Muscle layer of colon (tissue), 2 donors: ENCODE measurements around the gene ANKS1A.

Source experiments
- H3K27ac ChIP-seq: one replicate; pipeline ENCODE4 v1.7.0; 2013; ENCODE audit warnings: low read depth, mild to moderate bottlenecking, low read length, moderate library complexity
- H3K27me3 ChIP-seq, 2 donors: one replicate each; pipeline ENCODE4 v1.7.0; 2013; ENCODE audit warnings: low read length in 2 of 2, mild to moderate bottlenecking in 2 of 2; ENCODE audit not compliant: insufficient read depth in 2 of 2, control insufficient read depth in 1 of 2
- H3K36me3 ChIP-seq: one replicate; pipeline ENCODE4 v1.7.0; 2013; ENCODE audit warnings: mild to moderate bottlenecking, low read length; ENCODE audit not compliant: insufficient read depth
- H3K4me1 ChIP-seq: one replicate; pipeline ENCODE4 v1.7.0; 2013; ENCODE audit warnings: mild to moderate bottlenecking, low read length; ENCODE audit not compliant: insufficient read depth
- H3K4me3 ChIP-seq, 2 donors: one replicate each; pipeline ENCODE4 v1.7.0; 2013; ENCODE audit warnings: low read length in 2 of 2, low read depth in 1 of 2, mild to moderate bottlenecking in 1 of 2, moderate library complexity in 1 of 2
- H3K9ac ChIP-seq: one replicate; pipeline ENCODE4 v1.7.0; 2013; ENCODE audit warnings: low read length
- H3K9me3 ChIP-seq: one replicate; pipeline ENCODE4 v1.7.0; 2013; ENCODE audit warnings: mild to moderate bottlenecking, low read length
- donor health status: abdominal sarcoma.
- donor health status: Adenocarcinoma of cecum.

Gene ANKS1A

DNA sequence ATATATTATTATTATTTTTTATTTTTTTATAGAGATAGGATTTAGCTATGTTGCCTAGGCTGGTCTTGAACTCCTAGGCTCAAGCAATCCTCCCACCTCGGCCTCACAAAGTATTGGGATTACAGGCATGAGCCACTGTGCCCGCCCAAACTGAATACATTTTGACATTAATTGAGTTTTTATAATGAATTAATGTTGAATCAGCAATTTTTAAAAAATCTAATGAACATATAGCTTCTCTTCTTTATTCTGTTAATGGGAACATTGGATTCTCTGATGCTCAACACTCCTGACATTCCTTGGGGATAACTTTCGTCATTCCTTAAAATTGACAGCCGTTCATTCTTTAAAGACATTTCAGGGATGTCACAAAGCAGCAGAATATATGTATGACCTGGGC is 52.4 kb downstream of the ANKS1A start:
- Histone ChIP-seq H3K9ac (no peak overlapping the region), H3K9me3 (no peaks in the 10 kb centered on the region), H3K4me3 (no peak overlapping the region), H3K36me3 (no peaks in the 10 kb centered on the region), H3K27me3 (no peaks in the 10 kb centered on the region), H3K27ac (no peak overlapping the region), H3K4me1 (no peaks in the 10 kb centered on the region)

GRCh38 chr6:34945317-34945716 is 56.3 kb downstream of the ANKS1A start:
- Histone ChIP-seq H3K9ac (no peak overlapping the region), H3K9me3 (no peaks in the 10 kb centered on the region), H3K36me3 (no peaks in the 10 kb centered on the region), H3K27me3 (no peaks in the 10 kb centered on the region), H3K4me1 (no peaks in the 10 kb centered on the region), H3K27ac (no peak overlapping the region), H3K4me3 (no peak overlapping the region)

DNA sequence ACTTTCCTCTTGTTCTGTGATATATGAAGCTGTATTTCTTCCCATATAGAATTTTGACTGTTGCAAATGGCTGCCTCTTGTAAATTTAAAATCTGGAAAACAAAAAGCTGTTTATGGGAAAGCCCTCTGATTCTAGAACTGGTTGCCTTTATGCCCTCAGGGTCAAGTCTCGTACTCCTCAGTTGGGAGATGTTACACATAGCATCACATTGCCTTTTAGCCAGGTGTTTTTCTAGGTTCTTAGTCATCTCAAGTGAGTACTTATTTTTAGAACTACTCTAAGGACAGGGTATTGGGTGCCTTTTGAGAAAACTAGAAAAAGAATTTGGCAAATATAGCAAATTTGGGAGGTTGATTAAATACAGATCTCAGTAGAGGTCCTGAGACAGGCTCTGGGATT is 58.5 kb downstream of the ANKS1A start:
- H3K9ac ChIP-seq = no peak overlapping the region

GRCh38 chr6:34949636-34950035 is 60.6 kb downstream of the ANKS1A start:
- Histone ChIP-seq H3K4me1 (peaks cover 17% of the 10 kb centered on the region), H3K36me3 (no peaks in the 10 kb centered on the region), H3K27me3 (no peaks in the 10 kb centered on the region), H3K27ac (no peak overlapping the region), H3K9me3 (no peaks in the 10 kb centered on the region), H3K4me3 (no peak overlapping the region), H3K9ac (no peak overlapping the region)

More for the DNA sequence above, 58.5 kb downstream of the ANKS1A start:
- H3K9me3 ChIP-seq = no peaks in the 10 kb centered on the region
- no peaks in the 10 kb centered on the region for H3K27me3 ChIP-seq
- no peaks in the 10 kb centered on the region for H3K4me1 ChIP-seq
- no peaks in the 10 kb centered on the region for H3K36me3 ChIP-seq
- H3K27ac ChIP-seq = no peak overlapping the region
- no peak overlapping the region for H3K4me3 ChIP-seq

DNA sequence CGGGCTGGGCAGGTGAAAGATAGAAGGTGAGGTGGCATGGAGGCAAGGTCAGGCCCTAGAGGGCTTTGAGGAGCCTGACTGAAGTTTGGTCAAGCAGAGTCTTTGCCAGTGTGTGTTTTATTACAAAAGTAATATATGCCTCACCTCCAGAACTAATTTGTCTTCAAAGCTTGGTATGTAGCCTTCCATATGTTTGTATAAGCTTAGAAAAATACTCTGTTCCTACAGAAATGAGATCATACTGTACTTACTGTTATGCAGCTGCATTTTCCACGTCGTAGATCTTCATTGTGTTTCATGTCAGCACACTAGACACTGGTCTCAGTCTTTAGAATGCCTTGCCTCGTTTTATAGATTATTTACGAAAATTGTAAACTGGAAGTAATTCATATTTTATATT is 61.8 kb downstream of the ANKS1A start:
- peaks cover 19% of the 10 kb centered on the region for H3K4me1 ChIP-seq
- H3K4me3 ChIP-seq = no peak overlapping the region
- no peaks in the 10 kb centered on the region for H3K27me3 ChIP-seq
- no peak overlapping the region for H3K27ac ChIP-seq
- no peaks in the 10 kb centered on the region for H3K36me3 ChIP-seq
- H3K9ac ChIP-seq = no peak overlapping the region
- H3K9me3 ChIP-seq = no peaks in the 10 kb centered on the region

DNA sequence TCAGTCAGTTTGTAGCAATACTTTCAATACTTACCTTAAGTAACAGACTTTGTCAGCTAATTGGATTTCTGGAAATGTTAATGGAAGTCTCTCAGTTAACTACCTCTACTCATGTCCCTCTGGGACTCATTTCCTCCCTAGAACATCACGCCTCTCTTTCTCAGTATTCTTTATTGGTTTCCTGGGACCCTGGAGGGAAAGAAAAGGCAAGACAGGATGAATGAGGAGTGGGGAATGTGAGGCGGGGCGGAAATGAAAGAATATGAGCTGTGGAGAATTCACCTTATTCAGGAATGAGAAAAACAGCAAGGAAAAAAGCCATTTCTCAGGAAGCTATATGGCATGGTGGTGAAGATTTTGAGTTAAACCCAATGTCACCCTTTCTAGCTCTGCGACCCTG is 62.7 kb downstream of the ANKS1A start:
- no peaks in the 10 kb centered on the region for H3K27me3 ChIP-seq
- no peak overlapping the region for H3K9ac ChIP-seq
- peaks cover 25% of the 10 kb centered on the region for H3K4me1 ChIP-seq
- H3K4me3 ChIP-seq = no peak overlapping the region
- no peaks in the 10 kb centered on the region for H3K9me3 ChIP-seq
- no peaks in the 10 kb centered on the region for H3K36me3 ChIP-seq
- no peak overlapping the region for H3K27ac ChIP-seq

DNA sequence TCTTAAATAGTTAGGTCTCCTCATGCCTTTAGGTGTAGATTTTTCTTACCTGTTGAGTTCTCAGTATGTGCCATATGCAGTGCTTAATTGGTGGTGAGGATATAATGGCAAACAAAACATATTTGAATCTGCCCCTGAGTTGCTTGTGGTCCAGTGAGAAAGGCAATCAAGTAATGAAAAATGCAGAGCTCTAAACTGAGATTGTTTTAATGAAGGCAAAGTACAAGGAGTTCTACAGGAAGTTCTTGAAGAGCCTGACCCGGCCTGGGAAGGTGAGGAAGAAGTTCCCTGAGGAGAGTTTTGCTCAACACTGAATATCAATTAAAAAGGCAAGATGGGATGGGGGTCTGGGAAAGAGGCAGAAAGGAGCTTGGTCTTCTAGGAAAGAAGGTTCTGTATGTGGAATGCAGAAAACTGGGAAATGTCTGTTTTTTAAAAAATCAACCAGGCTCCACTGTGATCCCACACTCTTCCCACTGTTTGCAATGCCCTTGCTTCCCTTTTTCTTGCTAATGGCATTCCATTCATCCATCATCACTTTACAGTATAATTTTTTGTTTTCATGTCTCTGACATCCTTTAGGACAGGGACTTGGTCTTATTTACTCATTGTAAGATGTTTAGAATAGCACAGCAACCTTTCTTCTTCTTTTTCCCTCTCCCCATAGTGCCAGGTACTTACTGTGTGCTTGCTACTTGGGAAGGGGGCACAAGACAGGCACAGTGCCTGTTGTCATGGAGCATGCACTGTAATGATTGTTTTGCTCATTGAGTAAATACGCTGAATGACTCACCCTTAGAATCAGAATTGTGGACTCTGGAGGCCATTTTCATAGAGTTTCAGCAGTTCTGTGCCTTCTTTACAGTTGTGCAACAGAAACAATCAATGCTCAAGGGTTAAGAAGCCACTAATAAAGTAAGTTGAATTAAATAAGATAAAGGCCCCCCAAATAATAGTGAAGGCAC is 64.3 kb downstream of the ANKS1A start:
- Histone ChIP-seq H3K4me3 (no peak overlapping the region), H3K9me3 (no peaks in the 10 kb centered on the region), H3K27me3 (no peaks in the 10 kb centered on the region), H3K9ac (no peak overlapping the region), H3K4me1 (peaks cover 41% of the 10 kb centered on the region), H3K36me3 (no peaks in the 10 kb centered on the region), H3K27ac (no peak overlapping the region)

GRCh38 chr6:34955442-34955841 is 66.4 kb downstream of the ANKS1A start:
- Histone ChIP-seq H3K27ac (no peak overlapping the region), H3K4me1 (peaks cover 55% of the 10 kb centered on the region), H3K27me3 (no peaks in the 10 kb centered on the region), H3K36me3 (no peaks in the 10 kb centered on the region), H3K9ac (no peak overlapping the region), H3K4me3 (no peak overlapping the region), H3K9me3 (no peaks in the 10 kb centered on the region)

- Histone ChIP-seq H3K27ac (peak overlapping the region; percentile 65), H3K4me1 (peaks cover 55% of the 10 kb centered on the region), H3K9ac (no peak overlapping the region), H3K9me3 (no peaks in the 10 kb centered on the region), H3K4me3 (no peak overlapping the region), H3K27me3 (no peaks in the 10 kb centered on the region), H3K36me3 (no peaks in the 10 kb centered on the region)
These were observed 68.3 kb downstream of the ANKS1A start for GRCh38 chr6:34957231-34957783.

- H3K4me1 ChIP-seq = peaks cover 47% of the 10 kb centered on the region
- no peak overlapping the region for H3K4me3 ChIP-seq
- no peaks in the 10 kb centered on the region for H3K27me3 ChIP-seq
- no peak overlapping the region for H3K9ac ChIP-seq
- H3K36me3 ChIP-seq = no peaks in the 10 kb centered on the region
- no peak overlapping the region for H3K27ac ChIP-seq
- H3K9me3 ChIP-seq = no peaks in the 10 kb centered on the region
These were observed 69.7 kb downstream of the ANKS1A start for GRCh38 chr6:34958734-34959133.

DNA sequence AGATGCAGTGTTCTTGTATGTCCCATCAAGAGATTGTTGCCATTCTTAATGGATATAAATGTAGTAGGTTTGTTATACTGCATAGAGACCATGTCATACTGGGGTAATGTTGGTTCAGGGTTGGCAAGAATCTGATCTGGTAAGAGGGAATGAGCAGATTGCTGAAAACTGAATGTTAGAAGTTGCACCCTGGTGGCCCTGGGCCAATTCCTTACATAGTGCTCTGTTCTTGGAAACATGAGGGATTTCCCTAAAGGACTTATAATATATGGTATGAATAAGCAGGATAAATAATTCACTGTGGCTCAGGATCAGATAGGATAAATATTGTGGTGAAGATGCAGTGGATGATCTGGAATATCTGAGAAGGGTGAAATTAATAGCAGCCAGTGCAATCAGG is 70.2 kb downstream of the ANKS1A start:
- peaks cover 43% of the 10 kb centered on the region for H3K4me1 ChIP-seq
- H3K9ac ChIP-seq = no peak overlapping the region
- no peaks in the 10 kb centered on the region for H3K9me3 ChIP-seq
- no peak overlapping the region for H3K27ac ChIP-seq
- H3K27me3 ChIP-seq = no peaks in the 10 kb centered on the region
- H3K4me3 ChIP-seq = no peak overlapping the region
- H3K36me3 ChIP-seq = no peaks in the 10 kb centered on the region

DNA sequence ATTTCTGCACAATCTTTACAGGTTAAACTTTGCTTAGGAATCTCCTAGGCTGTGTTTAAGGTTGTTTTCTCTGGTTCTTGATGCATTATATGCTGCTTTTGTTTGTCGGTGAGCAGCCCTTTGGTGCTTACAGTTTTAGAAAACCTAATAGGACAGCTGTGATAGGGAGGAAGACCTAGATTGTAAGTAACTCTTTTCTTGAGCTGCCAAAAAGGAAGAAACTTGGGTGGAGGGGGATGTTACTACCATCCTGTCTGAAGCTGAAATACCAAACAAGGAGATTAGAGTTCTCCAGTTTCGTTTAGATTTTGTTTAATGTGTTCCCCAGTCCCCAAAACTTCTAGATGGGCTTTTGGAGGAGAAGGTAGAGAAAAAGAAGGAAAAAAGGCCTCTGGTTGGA is 72.0 kb downstream of the ANKS1A start:
- Histone ChIP-seq H3K9ac (no peak overlapping the region), H3K4me3 (no peak overlapping the region), H3K4me1 (peaks cover 44% of the 10 kb centered on the region), H3K27me3 (no peaks in the 10 kb centered on the region), H3K36me3 (no peaks in the 10 kb centered on the region), H3K9me3 (no peaks in the 10 kb centered on the region), H3K27ac (no peak overlapping the region)
